Activated CD8-positive, alpha-beta memory T cell treated with anti-CD3 and anti-CD28 coated beads for 24 hours (primary cell): ENCODE measurements around the gene TMEM127.
A peak's percentile ranks its signal among the peaks of the same experiment; 100 is the strongest.
"Not testable (repeated sequence)": the region's sequence is repeated elsewhere in the genome, so short reads cannot be mapped to it uniquely, and the experiment has no call there.

ENCODE experiments used
- DNase-seq: peaks from one replicate; pipeline ENCODE4 v3.0.0-alpha.2; 2020

TMEM127 gene, protein sequence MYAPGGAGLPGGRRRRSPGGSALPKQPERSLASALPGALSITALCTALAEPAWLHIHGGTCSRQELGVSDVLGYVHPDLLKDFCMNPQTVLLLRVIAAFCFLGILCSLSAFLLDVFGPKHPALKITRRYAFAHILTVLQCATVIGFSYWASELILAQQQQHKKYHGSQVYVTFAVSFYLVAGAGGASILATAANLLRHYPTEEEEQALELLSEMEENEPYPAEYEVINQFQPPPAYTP

DNA sequence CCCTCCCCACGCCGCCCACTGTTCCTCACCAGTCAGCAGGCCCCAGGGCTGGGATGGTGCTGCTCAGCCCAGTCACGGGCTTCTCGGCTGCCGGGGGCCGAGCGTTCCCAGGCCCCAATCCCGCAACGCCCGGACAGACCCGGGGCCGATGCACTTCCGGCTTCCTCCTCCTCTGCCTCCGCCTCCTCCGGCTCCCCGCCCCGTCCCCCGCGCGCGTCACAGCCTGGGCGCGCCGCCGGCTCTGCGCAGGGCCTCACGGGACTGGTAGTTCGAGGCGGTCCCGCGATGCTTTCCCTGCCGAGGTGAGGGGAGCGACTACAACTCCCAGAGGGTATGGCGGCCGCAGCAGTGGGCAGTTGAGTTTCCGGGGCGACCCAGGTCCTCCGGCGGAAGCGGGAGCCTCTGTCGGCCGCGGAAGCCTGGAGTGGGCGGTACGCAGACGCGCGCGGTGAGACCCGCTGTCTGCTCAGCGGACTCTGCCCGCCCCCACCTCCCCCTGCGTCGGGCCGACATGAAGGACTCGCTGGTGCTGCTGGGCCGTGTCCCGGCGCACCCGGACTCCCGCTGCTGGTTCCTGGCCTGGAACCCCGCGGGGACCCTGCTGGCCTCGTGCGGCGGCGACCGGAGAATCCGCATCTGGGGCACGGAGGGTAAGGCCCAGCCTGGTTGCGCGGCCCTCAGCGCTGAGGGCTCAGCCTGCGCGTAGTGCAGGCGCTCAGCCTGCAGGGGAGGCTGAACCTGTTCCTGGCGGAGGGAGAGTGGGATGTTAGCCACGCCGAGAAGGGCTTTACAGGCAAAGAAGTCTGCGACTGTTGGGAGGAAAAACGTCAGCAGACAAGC lies at the start of gene TMEM127, which contains the start of gene CIAO1:
Gene TMEM127, minus strand, starts transcription at position 158 of the 840 bp plus-strand sequence. CDS start 616 bp downstream, outside the sequence.
Gene CIAO1, plus strand, starts transcription at position 386 of the 840 bp plus-strand sequence. Its CDS starts 126 bp downstream, at position 512.
- peak; percentile 98 for DNase-seq

DNA sequence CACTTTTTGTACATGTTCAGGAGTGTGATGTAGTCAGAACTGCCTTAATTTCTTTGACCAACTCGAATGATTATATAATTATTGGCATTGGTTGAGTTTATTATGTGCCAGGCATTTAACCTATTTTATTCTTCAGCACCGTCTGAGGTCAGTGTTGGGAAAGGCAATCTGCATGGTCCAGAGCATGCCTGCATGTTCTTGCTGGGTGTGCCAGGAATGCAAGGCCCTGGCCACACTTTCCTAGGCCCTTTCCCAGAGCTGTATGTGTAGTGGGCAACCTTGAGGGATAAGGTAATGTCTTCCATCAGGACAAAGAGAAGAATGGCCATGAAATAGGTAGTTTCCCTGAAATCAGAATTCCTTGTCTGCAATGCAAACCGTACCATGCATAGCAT lies 49.2 kb upstream of the TMEM127 start:
- no peak for DNase-seq

DNA sequence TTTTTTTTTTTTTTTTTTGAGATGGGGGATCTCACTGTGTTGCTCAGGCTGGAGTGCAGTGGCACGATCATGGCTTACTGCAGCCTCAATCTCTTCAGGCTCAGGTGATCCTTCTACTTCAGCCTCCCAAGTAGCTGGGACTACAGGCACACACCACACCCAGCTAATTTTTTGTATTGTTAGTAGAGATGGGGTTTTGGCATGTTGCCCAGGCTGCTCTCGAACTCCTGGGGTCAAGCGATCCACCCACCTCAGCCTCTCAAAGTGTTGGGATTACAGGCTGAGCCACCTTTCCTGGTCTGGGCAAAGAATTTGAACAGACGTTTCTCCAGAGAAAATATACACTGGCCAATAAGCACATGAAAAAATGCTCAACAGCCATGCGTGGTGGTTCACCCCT lies 42.5 kb upstream of the TMEM127 start:
- DNase-seq: no peak

DNA sequence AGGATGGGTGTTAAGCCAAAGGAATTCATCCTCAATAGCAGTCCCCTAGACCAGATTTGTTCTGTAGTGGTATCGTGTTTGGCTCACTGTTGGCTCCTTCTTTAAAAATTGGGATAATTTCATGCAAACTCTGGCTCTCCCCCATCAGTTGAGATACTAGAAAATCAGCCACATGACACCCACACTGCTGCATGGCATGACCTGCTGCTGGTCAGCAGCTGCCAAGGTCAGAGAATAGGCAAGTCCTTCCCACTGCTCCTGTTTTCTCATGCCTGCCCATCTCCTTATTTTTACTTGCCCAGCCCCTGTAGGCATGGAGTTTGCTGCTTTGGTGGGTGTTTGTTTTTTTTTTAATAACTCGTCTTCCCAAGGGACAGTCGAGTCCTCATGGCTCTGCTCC lies 40.6 kb upstream of the TMEM127 start:
- no peak for DNase-seq

DNA sequence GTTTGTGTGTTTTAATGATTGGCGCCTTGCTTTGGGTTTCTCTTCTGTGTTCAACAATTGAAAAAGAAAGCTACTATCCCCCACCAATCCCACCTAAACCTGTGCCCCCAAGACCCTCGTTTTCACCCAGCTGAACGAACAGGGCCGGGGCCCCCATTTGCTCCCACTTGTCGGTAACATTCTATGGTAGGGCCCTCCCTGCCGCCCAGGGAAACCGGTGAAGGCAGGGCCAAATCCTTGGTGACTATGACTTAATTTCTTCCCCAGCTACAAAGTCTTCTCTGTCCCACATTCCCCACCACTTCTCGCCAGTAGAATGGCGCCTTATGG lies 40.1 kb upstream of the TMEM127 start:
- DNase-seq: no peak

DNA sequence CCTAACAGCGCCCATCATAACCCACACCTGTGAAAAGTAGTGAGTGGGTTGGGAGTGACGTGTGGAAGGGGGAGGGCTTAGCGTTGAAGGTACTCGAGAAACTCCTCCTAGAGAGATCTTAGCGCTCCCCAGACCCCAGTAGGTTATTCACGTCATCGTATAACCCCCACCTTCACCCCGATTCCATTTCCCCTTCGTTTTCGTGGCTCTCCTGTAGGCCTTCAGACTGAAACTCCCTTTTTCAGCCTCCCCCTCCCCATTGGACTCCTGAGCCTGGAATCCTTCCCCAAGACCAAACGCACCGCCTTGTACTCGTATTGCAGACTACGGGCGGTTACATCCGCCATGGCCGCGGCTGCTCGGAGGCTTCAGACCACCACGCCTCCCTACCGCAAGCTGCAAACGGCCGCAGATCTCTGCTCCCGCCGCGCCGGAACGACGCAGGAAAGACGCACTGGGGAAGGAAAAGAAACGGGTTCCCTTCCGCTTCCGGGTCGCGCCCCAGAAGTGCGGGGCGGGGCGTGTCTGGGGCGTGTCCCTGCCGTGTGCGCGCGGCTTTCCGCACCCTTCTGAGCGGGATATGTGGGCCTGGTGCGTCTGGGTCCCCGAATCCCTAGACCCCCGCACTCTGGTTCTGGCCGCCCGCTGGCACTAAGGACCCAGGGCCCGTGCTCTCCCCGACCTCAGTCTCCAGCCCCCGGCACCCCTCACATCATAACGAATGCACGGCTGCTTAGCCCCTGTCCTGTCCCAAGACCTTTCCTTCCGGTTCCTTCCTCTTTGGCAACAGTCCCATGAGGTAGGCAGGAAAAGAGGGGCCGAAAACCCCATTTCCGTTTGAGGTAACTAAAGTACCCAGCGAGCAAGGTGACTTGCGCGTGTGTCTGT lies 39.5 kb upstream of the TMEM127 start, which contains the start of gene SNRNP200:
Gene SNRNP200, minus strand, starts transcription at position 456 of the 888 bp plus-strand sequence. Its CDS starts 109 bp downstream, at position 347.
- DNase-seq: peak; percentile 95

DNA sequence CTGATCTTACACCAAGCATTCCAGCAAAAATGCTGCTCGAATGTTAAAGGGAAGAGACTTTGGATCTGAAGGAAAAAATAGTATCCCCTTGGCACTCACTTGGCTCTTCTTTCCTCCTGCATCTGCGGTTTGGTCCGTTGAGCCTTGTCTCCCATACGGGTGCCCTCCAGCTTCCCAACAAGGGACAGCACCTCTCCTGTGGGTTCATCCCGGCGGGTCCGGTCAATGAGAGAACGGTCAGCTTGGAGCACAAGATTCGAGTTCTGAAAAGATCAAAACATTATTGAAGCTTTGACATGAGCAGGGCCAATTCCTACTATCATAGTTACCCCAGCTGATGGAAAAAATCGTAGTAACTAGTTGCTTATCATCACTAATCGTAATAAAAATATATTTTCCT lies 38.8 kb upstream of the TMEM127 start:
- no peak for DNase-seq

DNA sequence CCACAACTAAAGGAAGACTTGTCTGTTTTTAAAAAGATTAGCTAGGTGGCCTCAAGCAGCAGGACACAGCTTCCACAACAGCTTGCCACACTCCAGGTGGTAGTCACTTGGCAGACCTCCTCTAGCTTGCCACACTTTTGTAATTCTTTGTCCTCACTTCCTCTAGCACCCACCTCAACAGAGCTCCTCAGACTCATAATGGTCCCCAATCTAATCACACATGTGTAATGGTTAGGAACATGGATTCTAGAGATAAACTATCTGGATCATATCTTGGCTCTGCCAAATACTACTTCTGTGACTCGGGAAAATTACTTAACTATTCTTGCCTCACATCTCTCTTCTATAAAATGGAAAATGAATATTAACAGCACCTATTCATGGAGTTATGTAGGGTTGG lies 36.1 kb upstream of the TMEM127 start:
- DNase-seq: no peak

DNA sequence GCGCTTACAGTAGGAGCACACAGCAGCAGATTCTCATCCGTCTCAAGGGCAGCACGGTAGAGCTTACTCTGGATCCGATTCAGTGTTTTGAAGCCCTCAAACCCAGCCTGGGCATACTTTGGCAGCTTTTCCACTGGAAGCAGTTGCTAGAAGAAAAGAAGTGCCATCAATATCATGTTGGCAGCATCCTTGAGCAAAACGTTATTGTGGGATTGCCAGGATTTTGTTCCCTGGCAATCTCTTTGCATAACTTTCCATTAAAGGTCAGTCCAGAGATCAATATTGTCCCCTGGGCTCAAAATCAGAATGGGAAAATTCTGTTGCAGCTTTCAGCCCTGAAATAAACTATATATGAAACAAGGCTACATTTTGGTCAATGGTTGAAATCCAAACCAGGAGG lies 31.1 kb upstream of the TMEM127 start:
- DNase-seq: no peak

DNA sequence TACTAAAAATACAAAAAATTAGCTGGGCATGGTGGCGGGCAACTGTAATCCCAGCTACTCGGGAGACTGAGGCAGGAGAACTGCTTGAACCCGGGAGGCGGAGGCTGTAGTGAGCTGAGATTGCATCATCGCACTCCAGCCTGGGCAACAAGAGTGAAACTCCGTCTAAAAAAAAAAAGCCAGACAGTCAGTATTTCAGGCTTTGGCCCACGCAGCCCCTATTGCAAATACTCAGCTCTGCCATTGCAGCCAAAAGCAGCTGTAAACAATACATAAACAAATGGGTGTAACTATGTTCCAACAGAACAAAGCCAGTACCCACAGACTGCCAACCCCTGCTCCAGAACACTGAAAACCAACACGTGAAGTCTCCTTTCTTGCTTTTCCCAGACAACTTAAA lies 28.5 kb upstream of the TMEM127 start:
- not testable (repeated sequence) for DNase-seq

DNA sequence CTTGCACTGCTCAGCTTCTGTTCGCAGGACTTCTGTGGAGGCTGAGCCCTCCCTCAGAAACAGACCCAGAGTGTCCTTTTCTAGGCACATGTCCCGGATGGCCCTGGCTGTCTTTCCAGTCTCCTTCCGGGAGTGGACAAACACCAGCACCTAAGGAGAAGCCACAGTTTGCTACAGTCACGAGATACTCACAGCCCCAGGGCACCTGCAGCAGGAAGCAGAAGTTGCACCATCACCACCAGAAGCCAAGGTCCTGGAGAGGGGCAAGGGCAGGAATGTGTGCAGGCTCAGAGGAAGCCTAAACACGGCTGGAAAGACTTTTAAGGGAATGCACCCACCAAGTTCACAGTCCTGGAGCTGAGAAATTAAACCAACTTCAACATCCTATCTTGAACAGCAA lies 26.0 kb upstream of the TMEM127 start:
- DNase-seq: no peak

DNA sequence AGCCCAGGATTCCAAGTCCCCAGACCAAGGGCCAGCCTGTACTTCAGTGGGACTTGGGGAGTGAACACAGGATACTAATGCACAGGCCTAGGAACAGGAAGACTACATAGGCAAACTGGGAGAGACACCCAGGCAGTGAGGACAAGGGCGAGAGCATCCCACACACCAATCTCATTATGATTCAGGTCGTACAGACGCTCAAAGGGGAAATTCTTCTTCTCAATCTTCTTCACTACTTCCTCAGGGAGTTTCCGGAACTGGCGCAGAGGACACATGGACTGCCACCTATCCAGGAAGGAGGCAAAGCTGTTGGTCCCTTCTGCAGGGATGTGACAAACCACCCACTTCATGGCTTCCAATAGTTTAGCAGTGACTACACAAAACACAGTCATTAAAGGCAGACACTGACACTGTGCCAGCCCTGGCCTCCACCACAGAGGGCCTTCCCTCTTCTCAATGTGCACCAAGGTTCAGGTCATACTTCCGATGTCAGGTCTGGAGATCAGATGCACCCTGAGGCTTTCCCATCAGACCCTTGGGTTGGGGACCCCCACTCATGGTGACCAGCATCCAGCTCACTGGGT lies 21.6 kb upstream of the TMEM127 start:
- DNase-seq: no peak

DNA sequence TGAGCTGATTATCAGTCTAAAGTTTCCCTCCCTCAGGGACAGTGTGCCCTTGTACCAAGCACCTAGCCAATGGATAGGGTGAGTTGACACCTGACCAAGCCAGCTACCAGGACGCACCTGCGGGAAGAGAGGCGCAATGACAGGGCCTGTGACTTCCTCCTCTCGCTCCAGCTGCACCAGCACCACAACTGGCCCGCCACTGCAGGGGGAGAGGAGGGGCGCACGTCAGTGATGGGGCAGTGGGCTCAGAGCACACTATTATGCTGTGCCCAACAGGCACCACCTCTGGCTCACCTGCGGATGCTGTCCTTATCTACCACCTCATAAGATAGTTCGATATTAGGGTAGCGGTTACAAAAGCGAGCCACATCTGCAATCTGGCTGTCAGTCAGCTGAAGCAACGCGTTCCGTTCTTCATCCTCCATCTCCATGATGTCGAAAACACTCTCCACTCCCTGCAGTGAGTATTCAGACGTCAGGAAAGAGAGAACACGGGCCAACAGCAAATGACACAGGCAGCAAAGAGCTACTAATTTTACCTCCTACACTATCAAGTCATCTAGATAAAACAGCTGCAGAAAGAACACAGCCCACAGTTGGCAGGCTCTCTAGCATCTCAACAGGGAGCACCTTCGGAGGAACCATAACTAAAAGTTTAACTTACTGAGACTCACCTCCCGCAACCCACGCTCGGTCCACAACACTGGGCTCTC lies 11.1 kb upstream of the TMEM127 start:
- no peak for DNase-seq

DNA sequence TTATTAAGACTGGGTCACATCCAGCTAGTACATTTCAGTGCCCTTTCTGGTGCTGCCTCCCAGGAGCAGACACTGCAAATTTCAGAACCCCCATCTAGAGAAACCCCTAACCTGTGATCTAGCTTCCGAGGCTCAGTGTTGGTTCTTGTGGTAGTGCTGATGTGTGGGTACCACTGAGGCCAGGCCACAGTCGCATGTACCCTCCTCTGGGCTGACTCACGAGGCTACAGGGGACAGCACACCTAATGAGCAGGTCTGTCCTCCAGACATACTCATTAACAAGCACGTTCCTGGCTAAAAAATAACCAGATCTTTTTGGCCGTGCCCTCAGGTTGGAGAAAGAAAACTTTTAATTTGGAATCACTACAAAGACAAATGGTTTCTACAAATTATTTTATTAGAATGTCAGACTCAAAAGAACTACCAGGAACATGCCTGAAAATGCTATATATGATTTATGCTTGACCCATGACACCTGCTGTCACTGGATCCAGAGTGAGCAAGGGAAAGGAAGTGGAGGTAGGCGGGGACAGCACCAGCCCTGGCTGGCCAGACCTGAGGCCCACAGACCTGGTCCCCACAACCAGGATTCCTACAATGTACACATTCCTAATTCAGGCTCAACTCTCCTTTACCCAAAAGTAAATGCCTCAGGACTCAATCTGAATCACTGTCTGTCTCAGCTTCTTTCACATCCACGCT lies 8.7 kb upstream of the TMEM127 start:
- DNase-seq: no peak

DNA sequence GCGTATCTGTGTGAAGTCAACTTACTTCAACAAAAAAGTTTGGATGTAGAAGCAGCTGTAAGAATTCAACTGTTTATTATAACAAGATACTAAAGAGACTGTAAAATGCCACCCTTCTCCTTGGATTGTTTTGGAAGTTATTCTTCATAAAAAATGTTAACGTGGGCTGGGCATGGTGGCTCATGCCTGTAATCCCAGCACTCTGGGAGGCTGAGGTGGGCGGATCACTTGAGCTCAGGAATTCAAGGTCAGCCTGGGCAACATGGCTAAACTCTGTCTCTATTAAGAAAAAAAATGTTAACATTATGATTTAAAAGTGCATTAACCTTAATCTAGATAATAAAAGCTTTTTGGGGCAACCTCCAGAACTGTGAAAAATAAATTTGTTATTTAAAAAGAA lies 8.0 kb upstream of the TMEM127 start:
- no peak for DNase-seq

DNA sequence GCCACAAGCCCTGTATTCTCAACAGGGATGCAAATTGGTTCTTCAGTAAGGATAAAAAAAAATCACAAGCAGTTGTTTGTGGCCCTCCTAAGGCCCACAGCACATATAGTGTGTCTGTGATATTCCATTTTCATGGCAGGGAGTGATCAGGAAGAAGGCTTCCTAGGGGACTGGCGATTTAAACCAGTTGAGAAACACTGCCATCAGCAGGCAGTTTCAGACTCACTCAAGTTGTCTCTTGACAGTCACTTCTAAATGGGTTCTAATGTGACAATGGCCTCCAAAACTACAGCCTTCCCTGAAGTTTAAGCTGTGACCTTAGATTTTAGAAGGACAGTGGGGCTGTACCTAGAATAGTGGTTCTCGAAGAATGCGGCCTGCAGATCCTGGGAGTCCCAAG lies 6.2 kb upstream of the TMEM127 start:
- DNase-seq: no peak

DNA sequence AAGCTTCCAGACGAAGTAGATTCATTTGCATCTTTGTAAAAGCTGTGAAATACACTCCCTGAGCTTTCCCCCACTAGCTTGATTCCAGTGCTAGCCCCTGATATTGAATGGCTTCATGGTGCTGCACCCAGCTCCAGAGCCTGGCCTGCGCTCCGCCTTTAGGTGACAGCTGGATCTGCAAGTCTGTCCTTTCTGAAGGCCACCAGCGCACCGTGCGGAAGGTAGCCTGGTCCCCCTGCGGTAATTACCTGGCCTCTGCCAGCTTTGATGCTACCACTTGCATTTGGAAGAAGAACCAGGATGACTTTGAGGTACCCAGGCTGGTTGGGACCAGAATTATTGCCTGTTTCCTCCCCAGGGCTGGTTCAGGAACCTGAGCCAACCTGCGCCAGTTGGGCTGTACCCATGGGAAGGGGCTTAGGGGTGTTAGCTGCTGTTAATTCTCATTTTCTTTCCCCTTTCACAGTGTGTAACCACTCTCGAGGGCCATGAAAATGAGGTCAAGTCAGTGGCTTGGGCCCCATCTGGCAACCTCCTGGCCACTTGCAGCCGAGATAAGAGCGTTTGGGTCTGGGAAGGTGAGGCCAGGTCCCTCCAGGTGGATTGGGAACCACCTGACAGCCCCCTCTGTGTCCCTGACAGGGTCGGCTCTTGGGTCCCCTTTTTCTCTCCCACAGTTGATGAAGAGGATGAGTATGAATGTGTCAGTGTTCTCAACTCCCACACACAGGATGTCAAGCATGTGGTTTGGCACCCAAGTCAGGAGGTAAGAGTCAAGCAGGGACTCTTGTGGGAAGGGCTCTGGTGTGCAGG lies 1.6 kb upstream of the TMEM127 start:
- DNase-seq: peak; percentile 76

DNA sequence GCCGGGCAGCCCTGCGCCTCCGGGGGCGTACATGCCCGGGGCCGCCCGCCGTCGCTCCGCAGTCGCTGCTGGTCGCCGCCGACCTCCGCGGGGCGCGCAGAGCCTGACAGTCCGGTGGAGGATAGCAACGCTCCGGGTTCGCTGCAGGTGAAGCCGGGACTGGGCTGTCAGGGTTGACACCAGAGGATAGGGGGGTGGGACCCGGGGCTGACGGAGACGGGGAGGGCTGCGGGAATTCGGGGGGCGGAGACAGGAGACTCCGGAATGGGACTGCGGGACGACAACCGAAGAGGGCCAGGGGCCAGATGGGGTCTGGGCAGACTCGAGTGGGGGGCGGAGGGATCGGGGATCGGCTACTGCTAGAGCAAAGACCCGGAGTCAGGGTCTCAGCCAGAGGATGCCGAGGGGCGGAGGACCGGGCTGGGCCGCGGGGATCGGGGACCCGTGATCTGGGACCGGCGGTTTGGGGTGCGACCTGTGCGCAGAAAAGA lies 403 bp downstream of the TMEM127 start:
- no peak for DNase-seq

DNA sequence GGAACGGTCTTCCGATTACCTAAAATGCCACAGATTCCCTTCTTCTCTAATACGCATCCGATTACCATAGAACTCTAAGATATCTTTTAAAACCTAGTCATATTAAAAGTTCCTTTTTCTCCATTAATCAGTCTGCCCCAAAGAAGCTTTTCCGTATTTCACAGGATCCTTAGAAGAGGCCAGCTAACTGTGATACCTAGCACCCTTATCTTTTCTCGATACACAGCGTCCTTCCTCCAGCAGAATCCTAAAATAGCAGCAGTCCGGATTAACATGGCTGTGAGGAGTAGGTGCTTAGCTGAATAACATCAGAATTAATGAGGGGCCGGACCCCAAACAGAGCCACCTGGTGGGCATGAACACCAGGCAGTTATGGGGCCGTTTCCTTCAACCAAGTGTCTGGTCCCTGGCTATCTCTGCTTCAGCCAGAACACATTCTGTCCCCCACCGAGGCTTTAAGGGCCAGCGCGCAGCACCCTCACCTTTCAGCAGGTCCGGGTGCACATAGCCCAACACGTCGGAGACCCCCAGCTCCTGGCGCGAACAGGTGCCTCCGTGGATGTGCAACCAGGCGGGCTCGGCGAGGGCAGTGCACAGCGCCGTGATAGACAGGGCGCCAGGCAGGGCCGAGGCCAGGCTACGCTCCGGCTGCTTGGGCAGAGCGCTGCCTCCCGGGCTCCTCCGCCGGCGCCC lies 995 bp downstream of the TMEM127 start:
- DNase-seq: peak; percentile 75

DNA sequence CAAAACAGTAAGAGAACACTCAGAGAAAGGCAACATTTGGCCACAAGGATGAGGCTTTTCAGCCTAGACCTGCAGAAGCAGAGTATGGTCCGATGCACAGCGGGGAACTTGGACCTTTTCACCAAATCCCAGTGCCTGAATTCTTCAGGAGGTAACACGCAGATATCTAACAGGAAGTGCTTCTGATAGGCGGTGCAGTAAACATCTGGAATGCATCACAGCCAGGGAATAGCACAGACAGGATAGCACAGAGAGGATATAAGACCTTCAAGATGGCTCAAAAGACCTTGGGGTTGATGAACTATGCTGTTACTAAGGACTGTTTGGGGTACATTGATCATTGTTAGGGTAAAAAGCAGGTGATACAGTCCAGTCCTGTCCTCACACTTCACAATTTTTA lies 1.7 kb downstream of the TMEM127 start:
- no peak for DNase-seq
